HL-60 (cell line): ENCODE measurements around the gene FZD2.
"Not testable (repeated sequence)": the region's sequence is repeated elsewhere in the genome, so short reads cannot be mapped to it uniquely, and the experiment has no call there.

ENCODE experiments used
- DNase-seq, 2 experiments: peaks; one replicate each; pipeline ENCODE4 v3.0.0-alpha.2; 2010 to 2020; ENCODE audit warnings: low read depth in 1 of 2, low spot score in 1 of 2
- H3K27ac ChIP-seq: fragments of 250-450 bp; sonication (Bioruptor Pico); replicated peaks from 2 replicates; pipeline ENCODE4 v1.5.1; 2020; ENCODE audit warnings: mild to moderate bottlenecking, moderate library complexity
- H3K27me3 ChIP-seq: fragments of 250-450 bp; sonication (Bioruptor Pico); 2 replicates; pipeline ENCODE4 v1.5.1; 2021; ENCODE audit warnings: mild to moderate bottlenecking, moderate library complexity; ENCODE audit not compliant: insufficient read depth, poor library complexity, severe bottlenecking
- H3K4me3 ChIP-seq: replicated peaks from 2 replicates; pipeline ENCODE4 v1.5.1; 2011; ENCODE audit warnings: mild to moderate bottlenecking, control low read depth, low read length; ENCODE audit not compliant: insufficient read depth
- CTCF ChIP-seq: IDR thresholded peaks from one replicate; pipeline ENCODE4 v1.5.1; 2011; ENCODE audit warnings: low read length, control low read depth, inconsistent platforms; ENCODE audit not compliant: insufficient read depth
- GABPA ChIP-seq: IDR thresholded peaks from 2 replicates; pipeline ENCODE4 v1.6.1; 2012; ENCODE audit warnings: low read depth
- POLR2AphosphoS5 ChIP-seq: IDR thresholded peaks from 2 replicates; pipeline ENCODE4 v1.6.1; 2012; ENCODE audit warnings: low read depth
- REST ChIP-seq: IDR thresholded peaks from 2 replicates; pipeline ENCODE4 v1.6.1; 2012; ENCODE audit warnings: low read depth; ENCODE audit not compliant: insufficient replicate concordance
- SPI1 ChIP-seq: IDR thresholded peaks from 2 replicates; pipeline ENCODE4 v1.6.1; 2012; ENCODE audit warnings: low read depth, mild to moderate bottlenecking, borderline replicate concordance

FZD2 gene

GRCh38 chr17:44561237-44561623 lies 3.9 kb downstream of the FZD2 start:
- no peak overlapping the region for H3K4me3 ChIP-seq
- TF ChIP-seq REST (no peak), GABPA (no peak), SPI1 (no peak), POLR2AphosphoS5 (no peak), CTCF (no peak)
- H3K27me3 ChIP-seq, result peaks cover 25% of the 10 kb centered on the region
- no peak for DNase-seq
- H3K27ac ChIP-seq, result no peak overlapping the region

GRCh38 chr17:44564429-44564828 lies 7.1 kb downstream of the FZD2 start:
- Histone ChIP-seq H3K27ac (no peak overlapping the region), H3K27me3 (peaks cover 10% of the 10 kb centered on the region), H3K4me3 (no peak overlapping the region)
- no peak for TF ChIP-seq SPI1
- TF ChIP-seq GABPA, result no peak
- TF ChIP-seq REST, result no peak
- TF ChIP-seq CTCF, result no peak
- no peak for TF ChIP-seq POLR2AphosphoS5
- no peak for DNase-seq

- DNase-seq, result no peak
- no peak overlapping the region for H3K4me3 ChIP-seq
- TF ChIP-seq SPI1 (no peak), REST (no peak), POLR2AphosphoS5 (no peak), CTCF (no peak), GABPA (no peak)
- H3K27me3 ChIP-seq, result peaks cover 1% of the 10 kb centered on the region
- H3K27ac ChIP-seq, result no peak overlapping the region
Measured at GRCh38 chr17:44565866-44566443, 8.7 kb downstream of the FZD2 start.

GRCh38 chr17:44568311-44568944 lies 11.1 kb downstream of the FZD2 start:
- H3K27ac ChIP-seq, H3K27me3 ChIP-seq, DNase-seq, H3K4me3 ChIP-seq: not testable (repeated sequence)
